H9 (cell line): ENCODE measurements around the gene NOS1AP. TPM values are rescaled to one million over a fixed set of nuclear protein-coding genes. Genes with fewer than 3 reads are reported as not detected.

Experiments used
- DNase-seq: peaks from one replicate; pipeline ENCODE4 v3.0.0-alpha.2; 2017
- H2AFZ ChIP-seq: one replicate; pipeline ENCODE4 v1.6.1; 2013; ENCODE audit warnings: mild to moderate bottlenecking, low read length, control low read depth, moderate library complexity
- H2AK5ac ChIP-seq: 2 replicates; pipeline ENCODE4 v1.6.1; 2013; ENCODE audit warnings: low read length, control low read depth, mixed read lengths; ENCODE audit not compliant: insufficient read length
- H2BK120ac ChIP-seq: one replicate; pipeline ENCODE4 v1.6.1; 2013; ENCODE audit warnings: low read depth, mild to moderate bottlenecking, low read length, control low read depth, inconsistent platforms; ENCODE audit not compliant: poor library complexity, severe bottlenecking
- H2BK12ac ChIP-seq: 2 replicates; pipeline ENCODE4 v1.6.1; 2013; ENCODE audit warnings: low read length, control low read depth, mixed read lengths, low read depth; ENCODE audit not compliant: insufficient read length
- H2BK15ac ChIP-seq: 2 replicates; pipeline ENCODE4 v1.6.1; 2013; ENCODE audit warnings: low read depth, low read length, control low read depth
- H2BK20ac ChIP-seq: one replicate; pipeline ENCODE4 v1.6.1; 2013; ENCODE audit warnings: low read depth, mild to moderate bottlenecking, low read length, control low read depth, inconsistent platforms; ENCODE audit not compliant: poor library complexity, severe bottlenecking
- H2BK5ac ChIP-seq: 2 replicates; pipeline ENCODE4 v1.6.1; 2013; ENCODE audit warnings: low read length, control low read depth, mixed read lengths; ENCODE audit not compliant: insufficient read length
- H3K14ac ChIP-seq: 2 replicates; pipeline ENCODE4 v1.6.1; 2013; ENCODE audit warnings: low read length, control low read depth; ENCODE audit not compliant: insufficient read depth
- H3K18ac ChIP-seq: 2 replicates; pipeline ENCODE4 v1.6.1; 2013; ENCODE audit warnings: low read depth, mild to moderate bottlenecking, mixed read lengths, low read length, control low read depth; ENCODE audit not compliant: insufficient read length
- H3K23ac ChIP-seq: 2 replicates; pipeline ENCODE4 v1.6.1; 2013; ENCODE audit warnings: low read length, control low read depth, mixed read lengths, low read depth; ENCODE audit not compliant: insufficient read length
- H3K23me2 ChIP-seq: 2 replicates; pipeline ENCODE4 v1.6.1; 2013; ENCODE audit warnings: low read depth, mild to moderate bottlenecking, mixed read lengths, low read length, control low read depth; ENCODE audit not compliant: insufficient read length, poor library complexity, severe bottlenecking
- H3K27ac ChIP-seq: 2 replicates; pipeline ENCODE4 v1.5.1; 2013; ENCODE audit warnings: low read length, control low read depth, mixed read lengths, low read depth; ENCODE audit not compliant: insufficient read length
- H3K27me3 ChIP-seq: 2 replicates; pipeline ENCODE4 v1.6.1; 2013; ENCODE audit warnings: low read length, control low read depth, inconsistent platforms; ENCODE audit not compliant: insufficient read depth
- H3K4ac ChIP-seq: 2 replicates; pipeline ENCODE4 v1.6.1; 2013; ENCODE audit warnings: low read depth, mild to moderate bottlenecking, control low read depth, inconsistent platforms, low read length, moderate library complexity
- H3K4me1 ChIP-seq: 2 replicates; pipeline ENCODE4 v1.6.1; 2013; ENCODE audit warnings: low read length, control low read depth, inconsistent platforms; ENCODE audit not compliant: insufficient read depth
- H3K4me2 ChIP-seq: 2 replicates; pipeline ENCODE4 v1.6.1; 2013; ENCODE audit warnings: low read length, control low read depth, mixed read lengths; ENCODE audit not compliant: insufficient read length, insufficient read depth
- H3K56ac ChIP-seq: 2 replicates; pipeline ENCODE4 v1.6.1; 2013; ENCODE audit warnings: low read depth, mild to moderate bottlenecking, mixed read lengths, low read length, control low read depth; ENCODE audit not compliant: insufficient read length
- H3K79me1 ChIP-seq: 2 replicates; pipeline ENCODE4 v1.6.1; 2013; ENCODE audit warnings: low read depth, mild to moderate bottlenecking, moderate library complexity, low read length, control low read depth, inconsistent platforms; ENCODE audit not compliant: insufficient read depth, poor library complexity, severe bottlenecking
- H3K79me2 ChIP-seq: 2 replicates; pipeline ENCODE4 v1.6.1; 2013; ENCODE audit warnings: low read length, control low read depth, inconsistent platforms; ENCODE audit not compliant: insufficient read depth
- H3K9ac ChIP-seq: 2 replicates; pipeline ENCODE4 v1.6.1; 2013; ENCODE audit warnings: low read length, control low read depth, mixed read lengths; ENCODE audit not compliant: insufficient read length; ENCODE audit errors: extremely low read depth
- H3K9me3 ChIP-seq: one replicate; pipeline ENCODE4 v1.6.1; 2013; ENCODE audit warnings: low read depth, low read length, inconsistent platforms; ENCODE audit not compliant: control insufficient read depth
- H3T11ph ChIP-seq: one replicate; pipeline ENCODE4 v1.6.1; 2013; ENCODE audit warnings: mild to moderate bottlenecking, low read length, control low read depth, inconsistent platforms
- H4K20me1 ChIP-seq: one replicate; pipeline ENCODE4 v1.6.1; 2013; ENCODE audit not compliant: control insufficient read depth, insufficient read length, insufficient read depth
- H4K5ac ChIP-seq: 2 replicates; pipeline ENCODE4 v1.6.1; 2013; ENCODE audit warnings: low read depth, mild to moderate bottlenecking, mixed read lengths, low read length, control low read depth; ENCODE audit not compliant: insufficient read length
- H4K8ac ChIP-seq: replicated peaks from 2 replicates; pipeline ENCODE4 v1.6.1; 2013; ENCODE audit warnings: low read length, control low read depth, mixed read lengths, low read depth; ENCODE audit not compliant: insufficient read length
- H4K91ac ChIP-seq: 2 replicates; pipeline ENCODE4 v1.6.1; 2013; ENCODE audit warnings: low read depth, mild to moderate bottlenecking, moderate library complexity, mixed read lengths, low read length, control low read depth; ENCODE audit not compliant: insufficient read length
- H3K27ac Mint-ChIP-seq, 3 experiments: 2 replicates in 2 of 3; 3 replicates in 1 of 3; pipeline ENCODE4 v1.8.0; 2020 to 2021; ENCODE audit warnings: mixed read lengths in 3 of 3, mild to moderate bottlenecking in 1 of 3, moderate library complexity in 1 of 3
- H3K27me3 Mint-ChIP-seq: 2 replicates; pipeline ENCODE4 v1.8.0; 2021; ENCODE audit warnings: low read depth, mild to moderate bottlenecking, moderate library complexity, mixed read lengths
- H3K36me3 Mint-ChIP-seq, 3 experiments: 2 replicates in 2 of 3; 3 replicates in 1 of 3; pipeline ENCODE4 v1.8.0; 2020 to 2021; ENCODE audit warnings: low read depth in 3 of 3, mixed read lengths in 3 of 3; ENCODE audit not compliant: insufficient read depth in 1 of 3
- H3K4me1 Mint-ChIP-seq, 2 experiments: 2 replicates each; pipeline ENCODE4 v1.8.0; 2020; ENCODE audit warnings: mixed read lengths in 2 of 2
- H3K4me3 Mint-ChIP-seq, 2 experiments: 2 replicates in 1 of 2; 3 replicates in 1 of 2; pipeline ENCODE4 v1.8.0; 2020 to 2021; ENCODE audit warnings: mild to moderate bottlenecking in 2 of 2, mixed read lengths in 2 of 2, moderate library complexity in 1 of 2
- H3K9me3 Mint-ChIP-seq, 2 experiments: 2 replicates in 1 of 2; 3 replicates in 1 of 2; pipeline ENCODE4 v1.8.0; 2020; ENCODE audit warnings: mild to moderate bottlenecking in 2 of 2, mixed read lengths in 2 of 2, moderate library complexity in 1 of 2
- CTCF ChIP-seq: fragments of 200-600 bp; sonication (generic); conservative IDR thresholded peaks from 3 replicates; pipeline ENCODE4 v1.8.0; 2021; ENCODE audit warnings: antibody characterized with exemption, mild to moderate bottlenecking
- WGBS: extraction: QIAGEN DNeasy Blood & Tissue Kit; methylation state at CpG from one replicate; pipeline ENCODE4 v1.1.7; 2013; ENCODE audit warnings: missing lambda C conversion rate, low lambda C conversion rate, mixed read lengths; ENCODE audit not compliant: insufficient read length; ENCODE audit errors: extremely low coverage; 5-methylcytosine and 5-hydroxymethylcytosine counted together
- total RNA-seq: library from RNA; stranded (reverse); gene quantifications from 2 replicates; pipeline ENCODE4 v1.2.1, GENCODE V29; 2021

Gene NOS1AP
- total RNA-seq, 1 experiment from 2014 or later: 8.4 TPM

DNA sequence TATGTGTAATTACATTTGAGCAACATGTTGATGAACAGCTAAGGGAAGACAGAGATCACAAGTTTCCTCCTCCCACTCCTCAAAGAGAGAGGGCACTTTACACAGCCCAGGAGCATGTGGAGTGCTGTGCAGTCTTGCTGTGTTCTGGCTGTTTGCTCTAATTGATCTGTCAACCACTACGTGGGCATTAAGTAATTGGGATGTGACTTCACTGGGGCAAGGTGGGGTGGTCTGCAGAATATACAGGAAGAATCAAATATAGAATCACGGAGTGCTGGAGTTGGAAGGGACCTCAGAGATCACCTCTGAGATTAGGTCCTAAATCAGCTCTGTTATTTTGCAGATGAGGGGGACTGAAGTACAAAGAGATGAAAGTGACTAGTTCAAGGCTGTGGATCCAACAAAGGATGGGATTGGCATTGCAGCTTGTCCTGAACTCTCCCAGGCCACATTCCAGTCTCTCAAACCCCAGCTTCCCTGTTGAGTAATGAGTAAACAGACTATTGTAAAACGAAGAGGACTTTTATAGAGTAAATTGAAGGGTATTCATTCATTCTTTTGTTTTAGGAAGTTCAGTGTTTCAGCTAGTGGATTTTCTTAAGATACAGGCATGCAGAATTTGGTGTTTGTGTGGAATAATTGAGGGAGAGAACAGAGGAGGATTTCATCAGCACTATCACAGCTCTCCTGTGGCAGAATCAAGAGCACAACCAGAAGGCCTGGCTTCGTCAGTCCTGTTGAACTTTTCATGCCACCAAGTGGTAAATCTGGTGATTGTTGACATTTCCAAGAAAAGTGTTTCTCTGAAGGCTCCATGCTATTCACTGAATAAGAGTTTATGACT, 22.4 kb downstream of the NOS1AP start:
- WGBS: no CpG with 5 or more reads among the region's 4 CpGs
- H2AFZ ChIP-seq: no peak overlapping the region
- H2BK15ac ChIP-seq: no peak overlapping the region
- no peak overlapping the region for H3K4ac ChIP-seq
- peak overlapping the region; percentile 28 for H3K27ac ChIP-seq
- no peak overlapping the region for H3K56ac ChIP-seq
- no peaks in the 10 kb centered on the region for H3K9me3 ChIP-seq
- H3T11ph ChIP-seq: no peak overlapping the region
- H3K27me3 ChIP-seq: no peaks in the 10 kb centered on the region; the same call in 1 of the 2 replicates
- no peaks in the 10 kb centered on the region for H4K20me1 ChIP-seq
- H3K4me3 Mint-ChIP-seq: peak overlapping the region; percentile 30 to 58
- peaks cover 4 to 10% of the 10 kb centered on the region in 2 experiments for H3K9me3 Mint-ChIP-seq
- no peak overlapping the region for H3K14ac ChIP-seq
- peak overlapping the region; percentile 58 for H3K4me2 ChIP-seq
- H3K79me2 ChIP-seq: peaks cover 7% of the 10 kb centered on the region; the same call in 1 of the 2 replicates
- H2BK20ac ChIP-seq: no peak overlapping the region
- no peak overlapping the region for H3K18ac ChIP-seq
- no peak overlapping the region for H4K5ac ChIP-seq
- no peaks in the 10 kb centered on the region for H3K23me2 ChIP-seq
- peaks cover 35% of the 10 kb centered on the region for H3K27me3 Mint-ChIP-seq
- no peak overlapping the region for H3K23ac ChIP-seq
- peaks cover 3 to 18% (median 10%) of the 10 kb centered on the region in 3 experiments; a peak in 6 of 7 replicates for H3K36me3 Mint-ChIP-seq
- H3K9ac ChIP-seq: no peak overlapping the region
- no peak overlapping the region for H2AK5ac ChIP-seq
- no peak overlapping the region for H2BK5ac ChIP-seq
- H4K8ac ChIP-seq: no peak overlapping the region
- H3K4me1 Mint-ChIP-seq: peaks cover 38 to 55% of the 10 kb centered on the region in 2 experiments
- no peak overlapping the region for H2BK120ac ChIP-seq
- H2BK12ac ChIP-seq: no peak overlapping the region
- peak overlapping the region; percentile 24 to 94 (median 92) for H3K27ac Mint-ChIP-seq
- TF ChIP-seq CTCF: peak; percentile 21; the same call in 1 of the 3 replicates
- peak; percentile 77 for DNase-seq
- no peak overlapping the region for H4K91ac ChIP-seq
- H3K79me1 ChIP-seq: no peaks in the 10 kb centered on the region
- H3K4me1 ChIP-seq: peaks cover 10% of the 10 kb centered on the region; the same call in 1 of the 2 replicates
